NCI-H1092 treated with DMSO at 0.1 percent for 48 hours (cell line): Measurements from ENCODE around the gene NFIX.

Source experiments
- DNase-seq: peaks from one replicate; lab custom pipeline; 2025; lab: John Stamatoyannopoulos, UW

Gene NFIX

GRCh38 chr19:13104848-13105711 is 109.8 kb downstream of the NFIX start:
- DNase-seq = no peak

GRCh38 chr19:13109361-13110098 is 114.3 kb downstream of the NFIX start:
- DNase-seq = no peak

- no peak for DNase-seq
These were observed 114.9 kb downstream of the NFIX start for GRCh38 chr19:13110099-13110610.

- DNase-seq = no peak
These were observed 117.3 kb downstream of the NFIX start for GRCh38 chr19:13112555-13112954.

DNA sequence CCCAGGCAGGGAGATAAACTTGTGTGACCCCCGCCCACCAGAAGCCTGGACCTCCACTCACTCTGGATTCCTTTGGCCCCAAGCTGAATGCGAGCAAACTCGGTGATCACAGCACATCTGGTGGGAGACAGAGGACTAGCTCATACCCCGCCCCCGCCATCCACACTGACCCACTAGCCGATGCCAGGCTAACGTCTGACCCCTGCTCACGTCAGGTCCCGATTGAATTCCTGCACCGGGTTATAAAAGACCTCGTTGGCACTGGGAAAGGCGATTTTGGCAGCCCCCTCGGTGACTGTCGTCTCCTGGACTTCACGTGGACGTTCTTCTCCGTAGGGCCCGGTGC is 120.6 kb downstream of the NFIX start:
- no peak for DNase-seq

DNA sequence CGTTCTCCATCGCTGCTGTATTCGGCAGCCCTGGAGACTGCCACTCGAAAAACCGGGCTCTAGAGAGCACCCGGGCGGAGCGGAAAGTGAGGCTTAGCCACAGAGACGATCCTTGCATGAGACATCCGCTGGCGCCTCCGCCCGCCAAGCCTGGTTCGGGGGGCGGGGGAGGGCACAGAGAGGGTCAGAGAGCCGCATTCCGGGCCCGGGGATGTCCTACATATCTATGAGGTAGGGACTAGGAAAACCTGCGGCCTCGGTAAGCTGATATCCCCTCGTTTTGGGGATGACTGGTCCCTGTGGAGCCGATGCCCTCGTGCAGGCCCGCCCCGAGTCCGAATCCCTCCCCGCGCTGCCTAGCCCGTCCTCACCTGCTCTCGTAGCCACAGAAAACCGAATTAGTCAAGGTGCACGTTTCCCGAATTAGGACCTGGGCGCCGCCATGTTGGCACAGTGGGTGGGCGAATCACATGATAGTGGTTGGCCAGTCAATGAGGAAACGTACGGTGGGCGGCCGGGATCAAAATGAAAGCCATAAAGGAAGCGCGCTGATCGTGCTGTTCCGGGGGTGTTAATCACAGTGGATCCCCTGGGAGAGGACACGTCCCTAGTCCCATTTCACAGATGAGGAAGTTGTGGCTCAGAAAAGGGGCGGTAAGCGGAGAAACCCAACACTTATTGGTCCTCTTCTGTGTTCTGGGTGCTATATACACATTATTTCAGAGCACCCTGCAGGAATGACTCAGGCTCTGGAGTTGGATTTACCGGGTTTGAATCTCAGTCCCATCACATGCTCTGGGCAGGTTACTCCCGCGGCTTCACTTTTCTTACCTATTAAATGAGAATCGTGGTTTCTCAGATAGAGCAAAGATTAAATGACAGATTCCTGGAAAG is 121.3 kb downstream of the NFIX start, which contains the start of gene TRMT1:
TSS of gene TRMT1 (minus strand) at position 459 of the 894 bp plus-strand sequence. CDS start at position 118, 341 bp downstream.
- peak; percentile 82 for DNase-seq

DNA sequence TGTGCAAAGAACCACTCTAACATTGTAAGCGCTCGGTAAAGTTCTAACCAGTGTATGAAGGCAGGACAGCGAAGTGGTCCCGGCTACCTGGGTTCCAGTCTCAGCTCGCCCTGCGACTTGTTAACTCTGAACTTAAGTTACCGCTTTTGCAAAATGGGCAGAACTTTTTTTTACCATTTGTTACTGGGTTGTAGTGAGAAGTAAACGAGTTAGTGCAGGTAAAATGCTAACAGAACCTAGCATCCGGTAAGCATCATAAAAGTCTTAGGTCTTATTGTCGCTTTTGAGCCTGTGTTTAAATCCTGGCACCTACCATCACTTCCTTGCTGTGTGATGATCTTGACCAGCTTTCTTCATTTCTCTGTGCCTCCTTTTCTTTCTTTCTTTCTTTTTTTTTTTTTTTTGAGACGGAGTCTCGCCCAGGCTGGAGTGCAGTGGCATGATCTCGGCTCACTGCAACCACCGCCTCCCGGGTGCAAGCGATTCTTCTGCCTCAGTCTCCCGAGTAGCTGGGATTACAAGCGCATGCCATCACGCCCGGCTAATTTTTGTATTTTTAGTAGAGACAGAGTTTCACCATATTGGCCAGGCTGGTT is 122.0 kb downstream of the NFIX start:
- no peak for DNase-seq

DNA sequence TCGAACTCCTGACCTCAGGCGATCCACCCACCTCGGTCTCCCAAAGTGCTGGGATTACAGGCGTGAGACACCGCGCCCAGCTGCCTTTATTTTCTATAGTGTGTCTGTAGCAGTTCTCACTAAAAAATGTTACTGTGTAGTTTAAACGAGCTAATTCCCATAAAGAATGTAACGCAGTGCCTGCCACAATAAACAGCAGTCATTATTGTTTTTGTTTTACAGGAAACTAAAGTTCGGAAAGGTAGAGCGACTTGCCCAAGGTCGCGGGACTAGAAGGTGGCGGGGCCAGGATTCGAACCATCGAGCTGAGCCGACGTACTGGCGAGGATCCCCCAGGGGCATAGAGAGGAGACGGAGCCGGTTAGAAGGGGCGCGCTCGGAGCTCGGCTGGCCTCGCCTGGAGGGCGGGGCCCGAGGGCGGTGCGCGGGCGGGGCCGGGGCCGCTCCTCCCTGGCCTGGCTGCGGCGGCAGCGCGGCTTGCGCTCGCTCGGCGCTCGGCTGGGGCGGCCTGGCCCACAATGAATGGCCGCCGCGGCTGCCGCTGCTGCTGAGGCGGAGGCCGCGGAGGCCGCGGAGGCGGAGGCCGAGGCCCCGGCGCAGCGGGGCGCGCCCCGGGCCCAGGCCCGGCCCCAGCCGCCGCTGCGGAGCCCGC is 122.6 kb downstream of the NFIX start, which contains the start of gene NACC1:
TSS of gene NACC1 (plus strand) at position 493 of the 652 bp plus-strand sequence. CDS start 16,944 bp downstream, outside the sequence.
- peak; percentile 87 for DNase-seq

- DNase-seq = peak; percentile 10
These were observed 123.3 kb downstream of the NFIX start for GRCh38 chr19:13118424-13119193.

- no peak for DNase-seq
These were observed 124.4 kb downstream of the NFIX start for GRCh38 chr19:13119627-13120026.

DNA sequence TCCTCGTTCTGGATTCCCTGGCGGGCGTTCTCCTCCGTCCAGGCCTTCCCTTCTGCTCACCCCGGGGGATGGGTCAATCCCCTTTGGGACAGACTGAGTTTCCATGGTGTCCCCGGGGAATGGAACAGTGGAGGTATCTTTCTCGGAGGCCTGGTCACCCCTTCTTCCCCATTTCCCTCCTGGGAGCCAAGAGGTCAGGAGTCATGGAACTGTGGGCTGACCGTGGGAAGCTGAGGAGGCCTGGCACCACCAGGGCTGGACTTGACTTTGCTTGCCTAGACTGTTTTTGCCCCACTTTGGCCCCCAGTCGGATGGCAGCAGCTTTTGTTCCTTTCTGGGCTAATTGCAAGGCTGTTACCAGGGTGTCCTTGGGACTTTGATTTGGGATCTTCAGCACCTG is 124.8 kb downstream of the NFIX start:
- no peak for DNase-seq

- no peak for DNase-seq
These were observed 125.5 kb downstream of the NFIX start for GRCh38 chr19:13120817-13121216.

DNA sequence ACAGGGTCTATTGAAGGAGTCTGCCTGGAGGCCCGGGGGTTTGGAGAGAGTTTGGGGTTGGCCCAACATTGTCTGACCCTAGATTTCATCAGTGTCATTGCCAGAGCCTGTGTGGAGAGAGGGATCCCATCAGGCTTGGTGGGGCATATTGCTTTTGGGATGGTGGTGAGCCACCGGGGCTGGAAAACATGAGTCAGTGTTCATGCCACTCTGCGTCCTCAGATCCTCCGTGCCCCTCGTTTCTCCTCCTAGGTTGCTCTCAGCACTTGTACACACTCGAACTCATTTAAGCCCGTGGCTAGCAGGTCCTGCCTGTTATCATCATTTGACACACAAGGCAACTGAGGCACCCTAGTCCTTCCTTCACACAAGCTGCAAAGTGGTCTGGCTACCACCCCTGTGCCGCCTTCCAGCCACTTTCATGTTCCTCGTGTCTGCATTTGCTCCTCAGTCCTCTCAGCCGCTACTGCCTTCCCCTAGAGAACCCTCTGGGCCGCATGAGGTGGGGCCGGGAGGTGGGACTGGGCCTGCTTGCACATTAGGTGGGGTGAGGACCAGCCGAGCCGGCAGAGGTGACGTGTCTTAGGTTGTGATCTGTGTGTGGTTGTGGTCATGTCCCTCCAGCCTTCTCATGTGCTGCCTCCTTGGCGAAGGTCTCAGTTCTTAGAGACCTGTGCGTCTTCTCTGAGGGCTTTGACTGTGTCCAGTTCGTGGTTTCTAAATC is 126.4 kb downstream of the NFIX start:
- no peak for DNase-seq

GRCh38 chr19:13122275-13122878 is 127.1 kb downstream of the NFIX start:
- DNase-seq = no peak

GRCh38 chr19:13122980-13123957 is 128.0 kb downstream of the NFIX start:
- DNase-seq = no peak

DNA sequence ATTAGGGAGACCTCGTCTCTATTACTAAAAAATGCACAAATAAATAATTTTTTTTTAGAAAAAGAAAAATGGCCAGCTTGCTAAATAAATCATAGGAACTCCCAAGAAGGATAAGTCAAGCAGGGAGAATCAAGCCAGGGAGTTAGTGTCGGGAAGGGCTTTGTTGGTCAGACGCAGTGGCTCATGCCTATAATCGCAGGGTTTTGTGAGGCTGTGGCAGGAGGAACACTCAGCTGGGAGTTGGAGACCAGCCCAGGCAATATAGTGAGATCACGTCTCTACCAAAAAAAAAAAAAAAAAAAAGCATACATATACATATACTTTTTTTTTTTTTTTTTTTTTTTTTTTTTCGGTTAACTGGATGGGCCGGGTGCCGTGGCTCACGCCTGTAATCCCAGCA is 131.8 kb downstream of the NFIX start:
- DNase-seq = no peak

DNA sequence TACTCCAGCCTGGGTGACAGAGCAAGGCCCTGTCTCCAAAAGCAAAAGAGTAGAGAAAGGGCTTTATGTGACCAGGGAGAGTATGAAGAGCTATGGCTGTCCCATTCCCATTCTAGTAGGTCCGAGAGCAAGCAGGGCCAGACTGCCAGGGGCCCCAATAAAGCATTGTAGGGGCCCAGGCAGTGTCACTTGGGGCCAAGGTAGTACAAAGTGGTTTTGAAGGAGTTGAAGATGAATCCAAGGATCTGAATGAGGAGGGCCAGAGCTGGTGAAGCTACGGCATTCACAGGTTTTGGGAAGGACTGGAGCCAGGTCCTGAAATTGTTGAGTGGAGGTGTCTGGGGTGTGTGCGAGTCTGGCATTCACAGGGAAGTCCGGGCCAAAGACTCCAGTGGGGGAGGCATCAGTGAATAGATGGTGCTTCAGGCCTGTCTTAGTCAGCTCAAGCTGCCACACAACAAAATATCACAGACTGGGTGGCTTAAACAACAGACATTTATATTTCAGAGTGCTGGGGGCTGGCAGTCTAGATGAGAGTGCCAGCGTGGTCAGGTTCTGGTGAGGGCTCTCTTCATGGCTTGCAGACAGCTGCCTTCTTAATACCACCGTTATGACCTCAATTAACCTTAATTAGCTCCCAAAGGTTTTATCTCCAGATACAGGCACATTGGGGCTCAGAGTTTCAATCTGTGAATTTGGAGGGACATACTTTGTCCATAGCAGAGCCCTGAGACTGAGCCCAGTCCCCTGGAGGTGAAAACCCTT is 132.7 kb downstream of the NFIX start:
- no peak for DNase-seq
